KOPT-K1 (cell line): ENCODE results near the gene RASGRP2.

Source experiments
- H3K27ac ChIP-seq: fragments of 200-600 bp; sonication (generic); 2 replicates; pipeline ENCODE4 v1.5.1; 2016; ENCODE audit warnings: antibody characterized with exemption, mild to moderate bottlenecking, low read depth, low read length; ENCODE audit not compliant: poor library complexity, severe bottlenecking
- H3K36me3 ChIP-seq: fragments of 200-600 bp; sonication (generic); 2 replicates; pipeline ENCODE4 v1.5.1; 2017; ENCODE audit warnings: antibody characterized with exemption, mild to moderate bottlenecking, low read length, moderate library complexity; ENCODE audit not compliant: insufficient read depth
- H3K9me3 ChIP-seq: fragments of 200-600 bp; sonication (generic); 2 replicates; pipeline ENCODE4 v1.5.1; 2017; ENCODE audit warnings: antibody characterized with exemption, low read length, mild to moderate bottlenecking; ENCODE audit not compliant: insufficient read depth, poor library complexity, severe bottlenecking

The RASGRP2 gene

GRCh38 chr11:64743591-64744543, at the start of gene RASGRP2:
Gene RASGRP2, minus strand, starts transcription at chr11:64744142. Its CDS starts 1,276 bp downstream, at chr11:64742866.
- Histone ChIP-seq H3K9me3 (no peaks in the 10 kb centered on the region), H3K27ac (peak within 1 kb of the TSS; percentile 98)

DNA sequence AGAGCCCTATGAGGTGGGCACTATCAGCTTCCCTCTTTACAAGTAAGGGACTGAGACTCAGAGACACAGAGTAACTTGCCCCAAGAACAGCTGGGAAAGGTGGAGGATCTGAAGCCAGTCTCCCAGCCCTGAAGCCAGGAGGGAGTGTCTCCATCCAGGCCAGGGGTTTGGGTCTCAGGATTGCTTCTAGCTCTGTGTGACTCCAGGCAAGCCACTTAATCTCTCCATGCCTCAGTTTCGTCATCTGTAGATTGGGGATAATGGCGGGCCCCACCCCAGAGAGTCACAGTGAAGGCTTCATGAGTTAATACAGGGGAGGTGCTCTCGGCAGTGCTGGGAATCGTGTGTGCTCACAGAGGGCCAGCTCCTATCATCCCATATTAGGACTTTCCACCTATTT, 48.5 kb upstream of the RASGRP2 start:
- no peaks in the 10 kb centered on the region for H3K9me3 ChIP-seq
- H3K36me3 ChIP-seq: peaks cover 52% of the 10 kb centered on the region; the same call in 1 of the 2 replicates
- H3K27ac ChIP-seq: no peak overlapping the region

More at GRCh38 chr11:64743591-64744543, at the start of gene RASGRP2:
- peaks cover 28% of the 10 kb centered on the region for H3K36me3 ChIP-seq

- no peak overlapping the region for H3K27ac ChIP-seq
- no peaks in the 10 kb centered on the region for H3K9me3 ChIP-seq
- H3K36me3 ChIP-seq: peaks cover 45% of the 10 kb centered on the region; the same call in 1 of the 2 replicates
These were observed 47.9 kb upstream of the RASGRP2 start for GRCh38 chr11:64791781-64792291.

DNA sequence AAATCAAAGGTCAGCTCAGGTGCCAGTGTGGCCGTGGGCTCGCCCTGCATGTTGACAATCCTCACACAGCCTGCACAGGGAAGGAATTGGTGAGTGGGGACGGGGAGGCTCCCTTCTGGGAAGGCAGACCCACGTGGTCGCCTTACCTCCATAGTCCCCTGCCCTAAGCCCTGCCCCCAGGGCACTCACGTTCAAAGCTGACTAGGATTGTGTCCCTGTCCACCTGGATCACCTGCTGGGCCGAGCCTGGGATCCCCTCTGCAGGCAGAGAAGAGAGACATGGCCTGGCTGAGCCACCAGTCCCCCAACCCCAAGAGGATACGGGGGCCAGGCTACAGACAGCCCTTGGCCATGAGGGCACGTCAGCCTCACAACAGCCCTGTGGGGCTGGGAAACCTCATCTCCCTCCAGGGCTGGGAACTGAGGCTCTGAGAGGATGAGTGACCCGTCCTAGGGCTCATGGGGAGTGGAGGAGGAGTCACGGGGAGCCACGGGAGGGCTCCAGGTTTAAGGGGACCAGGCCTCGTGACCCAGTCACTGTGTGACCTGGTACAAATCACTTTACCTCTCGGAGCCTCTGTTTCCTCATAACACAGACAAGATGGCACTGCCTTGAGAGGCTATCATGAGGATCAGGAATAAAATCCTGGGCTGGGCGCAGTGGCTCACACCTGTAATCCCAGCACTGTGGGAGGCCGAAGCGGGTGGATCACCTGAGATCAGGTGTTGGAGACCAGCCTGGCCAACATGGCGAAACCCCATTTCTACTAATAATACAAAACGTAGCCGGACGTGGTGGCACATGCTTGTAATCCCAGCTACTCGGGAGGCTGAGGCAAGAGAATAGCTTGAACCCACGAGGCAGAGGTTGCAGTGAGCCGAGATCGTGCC, 46.5 kb upstream of the RASGRP2 start:
- peaks cover 32% of the 10 kb centered on the region; the same call in 1 of the 2 replicates for H3K36me3 ChIP-seq

GRCh38 chr11:64789331-64790204, 45.6 kb upstream of the RASGRP2 start:
- H3K36me3 ChIP-seq: peaks cover 32% of the 10 kb centered on the region; the same call in 1 of the 2 replicates
- H3K27ac ChIP-seq: no peak overlapping the region
- no peaks in the 10 kb centered on the region for H3K9me3 ChIP-seq

More for the DNA sequence above, 46.5 kb upstream of the RASGRP2 start:
- Histone ChIP-seq H3K27ac (no peak overlapping the region), H3K9me3 (no peaks in the 10 kb centered on the region)

DNA sequence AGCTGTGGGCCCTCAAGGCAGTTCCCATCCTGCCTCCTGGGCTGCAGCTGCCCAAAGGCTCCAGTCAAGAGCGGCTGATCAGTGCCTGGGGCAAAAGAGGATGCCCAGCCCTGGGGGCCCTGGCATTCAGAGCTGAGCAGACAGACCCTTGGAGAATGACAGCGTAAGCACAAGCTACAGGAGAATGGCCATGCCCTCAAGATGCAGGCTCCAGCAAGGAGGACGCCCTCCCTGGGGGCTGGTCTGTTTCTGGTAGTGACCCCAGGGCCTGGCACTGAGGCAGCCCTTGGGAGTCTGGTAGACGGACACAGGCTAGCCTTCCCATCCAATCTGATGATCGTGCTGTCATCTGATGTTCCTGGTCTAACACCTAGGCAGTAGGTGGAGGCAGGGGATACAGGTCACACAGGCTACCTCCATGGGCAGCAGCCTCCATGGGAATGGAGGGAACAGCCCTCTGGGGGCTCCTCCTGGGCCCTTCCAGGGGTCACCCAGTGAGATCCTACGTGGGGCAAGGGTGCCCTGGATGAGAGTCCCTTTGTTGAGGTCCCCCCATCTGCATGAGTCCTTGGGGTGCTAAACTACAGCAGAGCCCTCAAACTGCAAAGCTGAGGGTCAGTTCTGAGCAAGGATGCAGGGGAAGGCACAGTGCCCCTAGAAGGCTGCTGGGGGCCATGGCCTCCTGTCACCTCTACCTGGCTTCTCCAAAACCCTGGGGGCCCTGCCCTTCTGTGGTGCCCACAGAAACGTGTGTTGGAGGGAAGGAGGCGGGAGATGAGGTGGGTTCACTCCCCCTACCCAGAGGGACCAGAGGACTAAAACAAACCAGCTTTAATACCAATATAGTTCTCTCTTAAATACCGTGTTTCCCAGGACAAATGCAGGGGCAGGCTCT, 44.6 kb upstream of the RASGRP2 start:
- Histone ChIP-seq H3K9me3 (no peaks in the 10 kb centered on the region), H3K36me3 (peaks cover 32% of the 10 kb centered on the region; the same call in 1 of the 2 replicates), H3K27ac (no peak overlapping the region)

DNA sequence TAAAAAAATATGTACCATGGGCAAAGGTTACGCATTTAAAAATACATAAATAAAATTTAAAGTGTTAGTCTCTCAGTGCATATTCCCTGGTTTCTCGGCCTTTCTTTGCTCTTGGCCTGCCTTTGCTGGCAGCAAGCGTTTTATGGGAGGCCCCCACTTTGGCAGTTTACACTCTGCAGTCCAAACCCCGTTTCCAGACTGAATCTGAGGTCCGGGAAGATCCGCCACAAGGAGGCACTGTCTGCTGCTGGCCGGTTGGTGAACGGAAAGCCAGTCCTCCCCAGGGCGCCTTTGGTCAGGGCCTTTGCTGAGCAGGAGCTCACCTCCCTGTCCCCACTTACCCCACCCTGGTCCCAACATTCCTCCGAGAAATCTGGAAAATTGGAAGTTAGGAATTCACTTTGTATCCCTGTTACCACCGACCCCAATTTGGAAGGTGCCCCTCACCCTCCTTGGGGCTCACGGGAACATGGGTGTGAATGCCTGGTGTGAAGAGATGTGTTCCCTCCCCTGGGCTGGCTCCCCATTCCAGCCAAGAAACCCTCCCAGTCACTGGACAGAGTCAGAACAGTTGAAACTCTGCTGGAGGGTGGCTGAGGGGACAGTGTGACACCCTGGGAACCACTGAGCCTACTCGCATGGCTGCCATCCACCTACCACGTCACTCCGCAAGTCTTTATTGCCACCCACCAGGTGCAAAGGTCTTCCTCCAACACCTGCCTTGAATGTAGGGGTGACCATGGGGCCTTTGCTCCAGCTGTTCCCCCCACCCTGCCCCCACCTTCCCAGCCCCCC, 43.8 kb upstream of the RASGRP2 start:
- Histone ChIP-seq H3K9me3 (no peaks in the 10 kb centered on the region), H3K27ac (no peak overlapping the region), H3K36me3 (peaks cover 32% of the 10 kb centered on the region; the same call in 1 of the 2 replicates)

DNA sequence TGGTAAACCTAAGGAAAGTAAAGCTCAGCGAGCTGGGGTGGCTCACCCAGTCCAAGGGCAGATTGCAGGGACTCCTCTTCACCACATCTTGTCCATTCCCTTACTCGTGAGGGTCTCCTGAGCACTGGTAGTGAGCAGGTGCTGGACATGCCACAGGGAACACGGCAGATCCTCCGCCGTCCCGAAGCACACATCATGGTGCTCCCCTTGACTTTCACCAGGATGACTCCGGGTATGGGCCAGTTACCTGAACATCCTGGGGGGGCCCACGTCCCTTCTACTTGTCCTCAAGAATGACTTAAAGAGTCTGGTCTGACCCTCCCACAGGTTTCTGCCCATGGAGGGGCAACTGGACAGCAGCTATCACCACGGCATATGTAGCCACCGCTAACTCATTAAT, 42.4 kb upstream of the RASGRP2 start:
- Histone ChIP-seq H3K9me3 (no peaks in the 10 kb centered on the region), H3K36me3 (peaks cover 32% of the 10 kb centered on the region; the same call in 1 of the 2 replicates), H3K27ac (no peak overlapping the region)

DNA sequence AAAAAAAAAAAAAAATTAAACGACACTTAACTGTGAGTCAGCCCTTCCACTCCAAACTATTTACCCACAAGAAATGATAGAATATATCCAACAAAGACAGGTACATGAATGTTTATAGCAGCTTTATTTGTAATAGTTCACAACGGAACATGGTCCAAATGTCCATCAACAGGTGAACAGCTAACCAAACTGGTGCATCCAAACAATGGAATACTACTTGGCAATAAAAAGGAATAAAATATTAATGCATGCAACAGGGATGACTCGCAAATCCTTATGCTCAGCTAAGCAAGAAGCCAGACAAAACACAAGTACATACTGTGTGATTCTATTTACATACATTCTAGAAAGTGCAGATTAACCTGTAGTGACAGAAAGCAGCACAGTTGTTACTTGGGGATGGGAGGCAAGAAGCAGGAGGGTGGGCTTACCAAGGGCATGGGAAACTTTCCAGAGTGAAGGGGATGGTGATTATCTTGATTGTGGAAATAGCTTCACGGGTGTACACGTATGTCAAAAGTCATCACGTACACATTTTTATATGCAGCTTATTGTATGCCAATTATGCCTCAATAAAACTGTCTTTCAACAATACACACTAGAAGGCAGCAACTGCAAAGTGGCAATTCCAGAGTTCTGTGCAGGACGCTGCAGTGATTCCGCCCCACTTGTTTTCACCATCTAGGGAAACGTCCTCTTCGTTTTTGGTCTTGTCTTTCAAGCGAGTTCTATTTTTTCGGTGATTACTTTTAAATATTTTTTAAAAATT, 41.1 kb upstream of the RASGRP2 start:
- peaks cover 25% of the 10 kb centered on the region; the same call in 1 of the 2 replicates for H3K36me3 ChIP-seq
- no peaks in the 10 kb centered on the region for H3K9me3 ChIP-seq
- H3K27ac ChIP-seq: no peak overlapping the region

- H3K9me3 ChIP-seq: no peaks in the 10 kb centered on the region
- H3K36me3 ChIP-seq: peaks cover 39% of the 10 kb centered on the region
- peak within 1 kb of the TSS; percentile 94 for H3K27ac ChIP-seq
These were observed 34.7 kb upstream of the RASGRP2 start, which contains the start of gene SF1 for GRCh38 chr11:64778473-64779298. Gene SF1, minus strand, starts transcription at chr11:64778542. Its CDS starts 150 bp downstream, at chr11:64778392.

DNA sequence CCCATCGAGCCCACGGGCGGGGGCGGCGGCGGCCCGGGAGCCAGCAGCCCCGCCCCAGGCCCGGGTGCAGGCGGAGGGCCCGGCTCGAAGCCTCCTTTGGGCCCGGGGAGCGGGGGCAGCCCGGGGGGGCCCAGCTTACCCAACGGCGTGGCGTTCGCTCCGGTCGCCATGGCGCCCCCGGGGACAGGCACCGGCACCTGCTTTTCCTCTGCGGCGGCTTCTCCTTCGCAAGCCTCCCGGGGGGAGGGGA, 34.2 kb upstream of the RASGRP2 start:
- Histone ChIP-seq H3K9me3 (no peaks in the 10 kb centered on the region), H3K27ac (peak overlapping the region; percentile 94), H3K36me3 (peaks cover 44% of the 10 kb centered on the region)
